ENCODE results near the gene PLEKHG7.

DNA sequence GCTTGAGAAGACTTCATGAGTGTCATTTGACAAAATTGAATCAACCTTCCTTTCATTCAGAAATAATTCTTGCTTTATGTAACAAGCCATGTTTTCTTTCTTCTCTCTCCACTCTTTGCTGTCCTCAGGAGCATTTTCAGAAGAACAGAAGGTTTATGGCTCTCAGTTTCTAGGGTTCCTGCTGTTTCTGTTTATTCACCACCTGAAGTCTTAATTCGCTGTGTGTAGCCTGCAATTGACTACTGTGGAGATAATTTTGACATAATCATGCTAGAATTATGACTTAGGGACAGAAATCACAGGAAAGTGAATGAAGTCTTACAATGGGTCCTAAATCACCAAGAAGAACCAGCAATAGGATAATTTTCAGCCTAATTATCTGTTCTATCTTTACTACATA is 7.2 kb upstream of the PLEKHG7 start:
- no peak for TF ChIP-seq CSRNP3 (CRISPR knock-in tag; IDR thresholded peaks at IDR 0.05)
- TF ChIP-seq, protein P1, sequence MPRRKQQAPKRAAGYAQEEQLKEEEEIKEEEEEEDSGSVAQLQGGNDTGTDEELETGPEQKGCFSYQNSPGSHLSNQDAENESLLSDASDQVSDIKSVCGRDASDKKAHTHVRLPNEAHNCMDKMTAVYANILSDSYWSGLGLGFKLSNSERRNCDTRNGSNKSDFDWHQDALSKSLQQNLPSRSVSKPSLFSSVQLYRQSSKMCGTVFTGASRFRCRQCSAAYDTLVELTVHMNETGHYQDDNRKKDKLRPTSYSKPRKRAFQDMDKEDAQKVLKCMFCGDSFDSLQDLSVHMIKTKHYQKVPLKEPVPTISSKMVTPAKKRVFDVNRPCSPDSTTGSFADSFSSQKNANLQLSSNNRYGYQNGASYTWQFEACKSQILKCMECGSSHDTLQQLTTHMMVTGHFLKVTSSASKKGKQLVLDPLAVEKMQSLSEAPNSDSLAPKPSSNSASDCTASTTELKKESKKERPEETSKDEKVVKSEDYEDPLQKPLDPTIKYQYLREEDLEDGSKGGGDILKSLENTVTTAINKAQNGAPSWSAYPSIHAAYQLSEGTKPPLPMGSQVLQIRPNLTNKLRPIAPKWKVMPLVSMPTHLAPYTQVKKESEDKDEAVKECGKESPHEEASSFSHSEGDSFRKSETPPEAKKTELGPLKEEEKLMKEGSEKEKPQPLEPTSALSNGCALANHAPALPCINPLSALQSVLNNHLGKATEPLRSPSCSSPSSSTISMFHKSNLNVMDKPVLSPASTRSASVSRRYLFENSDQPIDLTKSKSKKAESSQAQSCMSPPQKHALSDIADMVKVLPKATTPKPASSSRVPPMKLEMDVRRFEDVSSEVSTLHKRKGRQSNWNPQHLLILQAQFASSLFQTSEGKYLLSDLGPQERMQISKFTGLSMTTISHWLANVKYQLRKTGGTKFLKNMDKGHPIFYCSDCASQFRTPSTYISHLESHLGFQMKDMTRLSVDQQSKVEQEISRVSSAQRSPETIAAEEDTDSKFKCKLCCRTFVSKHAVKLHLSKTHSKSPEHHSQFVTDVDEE (CRISPR knock-in tag; IDR thresholded peaks at IDR 0.05), result no peak
- no peak for TF ChIP-seq OSR1 (CRISPR knock-in tag; IDR thresholded peaks at IDR 0.05)
- no peak for TF ChIP-seq ZNF70 (CRISPR knock-in tag; IDR thresholded peaks at IDR 0.05)
- no peak for TF ChIP-seq GLIS3 (CRISPR knock-in tag; IDR thresholded peaks at IDR 0.05)
- TF ChIP-seq, protein P2, sequence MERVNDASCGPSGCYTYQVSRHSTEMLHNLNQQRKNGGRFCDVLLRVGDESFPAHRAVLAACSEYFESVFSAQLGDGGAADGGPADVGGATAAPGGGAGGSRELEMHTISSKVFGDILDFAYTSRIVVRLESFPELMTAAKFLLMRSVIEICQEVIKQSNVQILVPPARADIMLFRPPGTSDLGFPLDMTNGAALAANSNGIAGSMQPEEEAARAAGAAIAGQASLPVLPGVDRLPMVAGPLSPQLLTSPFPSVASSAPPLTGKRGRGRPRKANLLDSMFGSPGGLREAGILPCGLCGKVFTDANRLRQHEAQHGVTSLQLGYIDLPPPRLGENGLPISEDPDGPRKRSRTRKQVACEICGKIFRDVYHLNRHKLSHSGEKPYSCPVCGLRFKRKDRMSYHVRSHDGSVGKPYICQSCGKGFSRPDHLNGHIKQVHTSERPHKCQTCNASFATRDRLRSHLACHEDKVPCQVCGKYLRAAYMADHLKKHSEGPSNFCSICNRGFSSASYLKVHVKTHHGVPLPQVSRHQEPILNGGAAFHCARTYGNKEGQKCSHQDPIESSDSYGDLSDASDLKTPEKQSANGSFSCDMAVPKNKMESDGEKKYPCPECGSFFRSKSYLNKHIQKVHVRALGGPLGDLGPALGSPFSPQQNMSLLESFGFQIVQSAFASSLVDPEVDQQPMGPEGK (CRISPR knock-in tag; IDR thresholded peaks at IDR 0.05; ENCODE audit: borderline replicate concordance), result no peak
- no peak for TF ChIP-seq SNAI2 (CRISPR knock-in tag; IDR thresholded peaks at IDR 0.05)
- no peak for TF ChIP-seq ZFP3 (CRISPR knock-in tag; IDR thresholded peaks at IDR 0.05)
- TF ChIP-seq CSDC2 (CRISPR knock-in tag; IDR thresholded peaks at IDR 0.05), result no peak
